Measurements from ENCODE around the gene ANXA4. TPM values are rescaled to one million over a fixed set of nuclear protein-coding genes. Genes with fewer than 3 reads are reported as not detected.

The ANXA4 gene
- total and polyA plus RNA-seq, 2 of the 13 experiments (the other 11 are each of a cell fraction or from before 2014, with no cell fraction given): 155 to 168 TPM

DNA sequence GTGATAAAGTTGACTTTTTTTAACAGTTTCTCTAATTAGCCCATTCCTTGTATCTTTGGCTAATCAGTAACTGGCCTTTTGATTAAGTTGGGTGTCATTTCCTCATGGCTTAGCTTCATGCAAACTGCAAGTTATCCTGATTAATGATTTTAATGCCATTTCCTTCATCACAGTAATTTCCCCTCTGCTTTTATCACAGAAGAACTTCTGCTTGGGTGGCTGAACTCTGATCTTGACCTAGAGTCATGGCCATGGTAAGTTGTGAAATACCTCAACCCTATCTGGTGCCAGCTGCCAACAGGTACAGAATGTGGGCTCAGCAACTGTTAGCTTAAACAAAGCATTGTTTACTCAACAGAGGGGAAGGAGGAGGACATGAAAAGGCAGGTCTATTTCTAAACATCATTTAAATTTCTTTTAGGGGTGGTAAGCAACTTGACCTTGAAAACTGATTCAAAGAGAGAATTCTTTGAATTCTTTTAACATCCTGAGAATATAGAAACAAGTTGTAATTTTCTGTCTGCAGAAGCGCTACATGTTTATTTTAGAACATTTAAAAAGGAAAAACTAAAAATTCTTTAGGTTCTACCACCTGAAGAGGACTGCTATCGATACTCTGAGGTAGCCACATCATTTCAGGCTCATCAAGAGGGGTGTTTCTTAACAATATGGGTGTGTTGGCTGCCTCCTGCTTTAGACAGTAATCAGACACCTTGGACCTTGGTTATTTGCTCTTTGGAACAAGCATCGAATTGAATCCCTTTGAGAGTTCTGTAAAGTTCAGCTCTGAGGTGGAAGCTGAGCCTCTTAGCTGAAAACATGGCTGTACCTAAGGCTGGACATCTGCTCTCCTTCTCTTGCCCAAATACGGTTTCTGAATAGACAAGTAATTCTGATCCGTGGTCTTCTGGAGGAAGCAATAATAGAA, 39.7 kb downstream of the ANXA4 start (continued):
- TF ChIP-seq KDM2A (CRISPR knock-in tag; IDR thresholded peaks at IDR 0.05; ENCODE audit: borderline replicate concordance, low read depth) (0 out of 2 replicates have a peak, but pooled peaks have one; percentile 36), CEBPB (IDR thresholded peaks at IDR 0.05; ENCODE audit: borderline replicate concordance, low read depth, low read length) (peak; percentile 99), KLF6 (CRISPR knock-in tag; IDR thresholded peaks at IDR 0.05) (peak; percentile 74; the same call in 1 of the 2 replicates), RCOR2 (CRISPR knock-in tag; IDR thresholded peaks at IDR 0.05) (peak; percentile 95), MED8 (CRISPR knock-in tag; IDR thresholded peaks at IDR 0.05; ENCODE audit: insufficient replicate concordance) (peak; percentile 63), ZFP37 (CRISPR knock-in tag; IDR thresholded peaks at IDR 0.05; ENCODE audit: borderline replicate concordance) (peak; percentile 80; the same call in 1 of the 2 replicates), ARID2 (CRISPR knock-in tag; IDR thresholded peaks at IDR 0.05; ENCODE audit: borderline replicate concordance) (0 out of 2 replicates have a peak, but pooled peaks have one; percentile 63)
- TF ChIP-seq, protein P1, sequence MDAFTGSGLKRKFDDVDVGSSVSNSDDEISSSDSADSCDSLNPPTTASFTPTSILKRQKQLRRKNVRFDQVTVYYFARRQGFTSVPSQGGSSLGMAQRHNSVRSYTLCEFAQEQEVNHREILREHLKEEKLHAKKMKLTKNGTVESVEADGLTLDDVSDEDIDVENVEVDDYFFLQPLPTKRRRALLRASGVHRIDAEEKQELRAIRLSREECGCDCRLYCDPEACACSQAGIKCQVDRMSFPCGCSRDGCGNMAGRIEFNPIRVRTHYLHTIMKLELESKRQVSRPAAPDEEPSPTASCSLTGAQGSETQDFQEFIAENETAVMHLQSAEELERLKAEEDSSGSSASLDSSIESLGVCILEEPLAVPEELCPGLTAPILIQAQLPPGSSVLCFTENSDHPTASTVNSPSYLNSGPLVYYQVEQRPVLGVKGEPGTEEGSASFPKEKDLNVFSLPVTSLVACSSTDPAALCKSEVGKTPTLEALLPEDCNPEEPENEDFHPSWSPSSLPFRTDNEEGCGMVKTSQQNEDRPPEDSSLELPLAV (CRISPR knock-in tag; conservative IDR thresholded peaks at IDR 0.05; ENCODE audit: low read depth): no peak
- TF ChIP-seq, protein P2, sequence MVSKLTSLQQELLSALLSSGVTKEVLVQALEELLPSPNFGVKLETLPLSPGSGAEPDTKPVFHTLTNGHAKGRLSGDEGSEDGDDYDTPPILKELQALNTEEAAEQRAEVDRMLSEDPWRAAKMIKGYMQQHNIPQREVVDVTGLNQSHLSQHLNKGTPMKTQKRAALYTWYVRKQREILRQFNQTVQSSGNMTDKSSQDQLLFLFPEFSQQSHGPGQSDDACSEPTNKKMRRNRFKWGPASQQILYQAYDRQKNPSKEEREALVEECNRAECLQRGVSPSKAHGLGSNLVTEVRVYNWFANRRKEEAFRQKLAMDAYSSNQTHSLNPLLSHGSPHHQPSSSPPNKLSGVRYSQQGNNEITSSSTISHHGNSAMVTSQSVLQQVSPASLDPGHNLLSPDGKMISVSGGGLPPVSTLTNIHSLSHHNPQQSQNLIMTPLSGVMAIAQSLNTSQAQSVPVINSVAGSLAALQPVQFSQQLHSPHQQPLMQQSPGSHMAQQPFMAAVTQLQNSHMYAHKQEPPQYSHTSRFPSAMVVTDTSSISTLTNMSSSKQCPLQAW (CRISPR knock-in tag; IDR thresholded peaks at IDR 0.05): peak; percentile 91
- TF ChIP-seq, protein P3, sequence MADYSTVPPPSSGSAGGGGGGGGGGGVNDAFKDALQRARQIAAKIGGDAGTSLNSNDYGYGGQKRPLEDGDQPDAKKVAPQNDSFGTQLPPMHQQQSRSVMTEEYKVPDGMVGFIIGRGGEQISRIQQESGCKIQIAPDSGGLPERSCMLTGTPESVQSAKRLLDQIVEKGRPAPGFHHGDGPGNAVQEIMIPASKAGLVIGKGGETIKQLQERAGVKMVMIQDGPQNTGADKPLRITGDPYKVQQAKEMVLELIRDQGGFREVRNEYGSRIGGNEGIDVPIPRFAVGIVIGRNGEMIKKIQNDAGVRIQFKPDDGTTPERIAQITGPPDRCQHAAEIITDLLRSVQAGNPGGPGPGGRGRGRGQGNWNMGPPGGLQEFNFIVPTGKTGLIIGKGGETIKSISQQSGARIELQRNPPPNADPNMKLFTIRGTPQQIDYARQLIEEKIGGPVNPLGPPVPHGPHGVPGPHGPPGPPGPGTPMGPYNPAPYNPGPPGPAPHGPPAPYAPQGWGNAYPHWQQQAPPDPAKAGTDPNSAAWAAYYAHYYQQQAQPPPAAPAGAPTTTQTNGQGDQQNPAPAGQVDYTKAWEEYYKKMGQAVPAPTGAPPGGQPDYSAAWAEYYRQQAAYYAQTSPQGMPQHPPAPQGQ (CRISPR knock-in tag; IDR thresholded peaks at IDR 0.05; ENCODE audit: borderline replicate concordance): no peak
- TF ChIP-seq, protein P4, sequence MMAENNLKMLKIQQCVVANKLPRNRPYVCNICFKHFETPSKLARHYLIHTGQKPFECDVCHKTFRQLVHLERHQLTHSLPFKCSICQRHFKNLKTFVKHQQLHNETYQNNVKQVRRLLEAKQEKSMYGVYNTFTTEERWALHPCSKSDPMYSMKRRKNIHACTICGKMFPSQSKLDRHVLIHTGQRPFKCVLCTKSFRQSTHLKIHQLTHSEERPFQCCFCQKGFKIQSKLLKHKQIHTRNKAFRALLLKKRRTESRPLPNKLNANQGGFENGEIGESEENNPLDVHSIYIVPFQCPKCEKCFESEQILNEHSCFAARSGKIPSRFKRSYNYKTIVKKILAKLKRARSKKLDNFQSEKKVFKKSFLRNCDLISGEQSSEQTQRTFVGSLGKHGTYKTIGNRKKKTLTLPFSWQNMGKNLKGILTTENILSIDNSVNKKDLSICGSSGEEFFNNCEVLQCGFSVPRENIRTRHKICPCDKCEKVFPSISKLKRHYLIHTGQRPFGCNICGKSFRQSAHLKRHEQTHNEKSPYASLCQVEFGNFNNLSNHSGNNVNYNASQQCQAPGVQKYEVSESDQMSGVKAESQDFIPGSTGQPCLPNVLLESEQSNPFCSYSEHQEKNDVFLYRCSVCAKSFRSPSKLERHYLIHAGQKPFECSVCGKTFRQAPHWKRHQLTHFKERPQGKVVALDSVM (CRISPR knock-in tag; IDR thresholded peaks at IDR 0.05): 0 out of 2 replicates have a peak, but pooled peaks have one; percentile 2
- TF ChIP-seq, protein P5, sequence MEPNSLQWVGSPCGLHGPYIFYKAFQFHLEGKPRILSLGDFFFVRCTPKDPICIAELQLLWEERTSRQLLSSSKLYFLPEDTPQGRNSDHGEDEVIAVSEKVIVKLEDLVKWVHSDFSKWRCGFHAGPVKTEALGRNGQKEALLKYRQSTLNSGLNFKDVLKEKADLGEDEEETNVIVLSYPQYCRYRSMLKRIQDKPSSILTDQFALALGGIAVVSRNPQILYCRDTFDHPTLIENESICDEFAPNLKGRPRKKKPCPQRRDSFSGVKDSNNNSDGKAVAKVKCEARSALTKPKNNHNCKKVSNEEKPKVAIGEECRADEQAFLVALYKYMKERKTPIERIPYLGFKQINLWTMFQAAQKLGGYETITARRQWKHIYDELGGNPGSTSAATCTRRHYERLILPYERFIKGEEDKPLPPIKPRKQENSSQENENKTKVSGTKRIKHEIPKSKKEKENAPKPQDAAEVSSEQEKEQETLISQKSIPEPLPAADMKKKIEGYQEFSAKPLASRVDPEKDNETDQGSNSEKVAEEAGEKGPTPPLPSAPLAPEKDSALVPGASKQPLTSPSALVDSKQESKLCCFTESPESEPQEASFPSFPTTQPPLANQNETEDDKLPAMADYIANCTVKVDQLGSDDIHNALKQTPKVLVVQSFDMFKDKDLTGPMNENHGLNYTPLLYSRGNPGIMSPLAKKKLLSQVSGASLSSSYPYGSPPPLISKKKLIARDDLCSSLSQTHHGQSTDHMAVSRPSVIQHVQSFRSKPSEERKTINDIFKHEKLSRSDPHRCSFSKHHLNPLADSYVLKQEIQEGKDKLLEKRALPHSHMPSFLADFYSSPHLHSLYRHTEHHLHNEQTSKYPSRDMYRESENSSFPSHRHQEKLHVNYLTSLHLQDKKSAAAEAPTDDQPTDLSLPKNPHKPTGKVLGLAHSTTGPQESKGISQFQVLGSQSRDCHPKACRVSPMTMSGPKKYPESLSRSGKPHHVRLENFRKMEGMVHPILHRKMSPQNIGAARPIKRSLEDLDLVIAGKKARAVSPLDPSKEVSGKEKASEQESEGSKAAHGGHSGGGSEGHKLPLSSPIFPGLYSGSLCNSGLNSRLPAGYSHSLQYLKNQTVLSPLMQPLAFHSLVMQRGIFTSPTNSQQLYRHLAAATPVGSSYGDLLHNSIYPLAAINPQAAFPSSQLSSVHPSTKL (CRISPR knock-in tag; IDR thresholded peaks at IDR 0.05): peak; percentile 100

Measured in HepG2 (cell line).